MM.1S (cell line): ENCODE data around the gene KRT6C.

Source experiments
- CTCF ChIP-seq: fragments of 300-600 bp; sonication (generic); IDR thresholded peaks from 2 replicates; pipeline ENCODE4 v1.5.1; 2016; ENCODE audit warnings: antibody characterized with exemption, low read length, mixed read lengths
- EZH2 ChIP-seq: fragments of 300-600 bp; sonication (generic); optimal IDR thresholded peaks from 2 replicates; pipeline ENCODE3; 2017; ENCODE audit warnings: low read depth, mild to moderate bottlenecking, antibody characterized with exemption, low read length, mixed read lengths
- EZH2phosphoT487 ChIP-seq: fragments of 300-600 bp; sonication (generic); IDR thresholded peaks from 2 replicates; pipeline ENCODE4 v1.6.1; 2018; ENCODE audit warnings: antibody characterized with exemption, low read length

GRCh38 chr12:52495389-52495788 is 21.8 kb upstream of the KRT6C start:
- TF ChIP-seq CTCF (no peak), EZH2 (no peak), EZH2phosphoT487 (no peak)
